Muscle of back (tissue), 11 donors: ENCODE results near the gene RNLS. TPM values are rescaled to one million over a fixed set of nuclear protein-coding genes. Genes with fewer than 3 reads are reported as not detected.
A peak's percentile ranks its signal among the peaks of the same experiment; 100 is the strongest.
"Not testable (repeated sequence)": the region's sequence is repeated elsewhere in the genome, so short reads cannot be mapped to it uniquely, and the experiment has no call there.

Experiments used
- DNase-seq, 3 donors: peaks; one replicate each; pipeline versions ENCODE4 v3.0.0 to v3.0.0-alpha.2; 2013
- polyA plus RNA-seq, 10 donors: library from polyadenylated mRNA; unstranded; fragments of 120-200 nt; gene quantifications; one replicate each; pipeline ENCODE4 v1.2.1, GENCODE V29; 2013; ENCODE audit not compliant: insufficient read length in 10 of 10

Gene RNLS
- polyA plus RNA-seq, 10 donors = 2.1 to 4.1 (median 3.2) TPM

GRCh38 chr10:88523739-88524400 lies 59.2 kb downstream of the RNLS start:
- DNase-seq = no peak

- DNase-seq = no peak
Observed at GRCh38 chr10:88522715-88523114, 60.4 kb downstream of the RNLS start.

- DNase-seq = no peak
Observed at GRCh38 chr10:88521791-88522190, 61.3 kb downstream of the RNLS start.

- DNase-seq = no peak
Observed at GRCh38 chr10:88515235-88515634, 67.9 kb downstream of the RNLS start.

GRCh38 chr10:88512599-88512998 lies 70.5 kb downstream of the RNLS start:
- no peak for DNase-seq

- peak in 2 of 3 donors; percentile 32 to 57 for DNase-seq
Observed at GRCh38 chr10:88508796-88509195, 74.3 kb downstream of the RNLS start.

GRCh38 chr10:88507826-88508453 lies 75.2 kb downstream of the RNLS start:
- no peak for DNase-seq

- DNase-seq = no peak
Observed at GRCh38 chr10:88507404-88507803, 75.7 kb downstream of the RNLS start.

- no peak for DNase-seq
Observed at GRCh38 chr10:88505680-88506215, 77.4 kb downstream of the RNLS start.

GRCh38 chr10:88505265-88505664 lies 77.9 kb downstream of the RNLS start:
- no peak for DNase-seq

GRCh38 chr10:88500656-88501055 lies 82.5 kb downstream of the RNLS start:
- no peak for DNase-seq

GRCh38 chr10:88499569-88500470 lies 83.3 kb downstream of the RNLS start:
- no peak for DNase-seq

GRCh38 chr10:88497913-88498312 lies 85.2 kb downstream of the RNLS start:
- no peak for DNase-seq

GRCh38 chr10:88494537-88494936 lies 88.6 kb downstream of the RNLS start:
- no peak for DNase-seq

GRCh38 chr10:88493691-88494483 lies 89.2 kb downstream of the RNLS start:
- DNase-seq = peak; percentile 58 to 78 (median 59)

- no peak for DNase-seq
Observed at GRCh38 chr10:88491314-88491713, 91.8 kb downstream of the RNLS start.

GRCh38 chr10:88490231-88490980 lies 92.7 kb downstream of the RNLS start:
- DNase-seq = no peak

GRCh38 chr10:88489107-88489506 lies 94.0 kb downstream of the RNLS start:
- no peak for DNase-seq

- DNase-seq = not testable (repeated sequence)
Observed at GRCh38 chr10:88486816-88487215, 96.3 kb downstream of the RNLS start.

- DNase-seq = no peak
Observed at GRCh38 chr10:88482220-88482619, 100.9 kb downstream of the RNLS start.

- DNase-seq = no peak
Observed at GRCh38 chr10:88478256-88478655, 104.9 kb downstream of the RNLS start.
